Femur (tissue), 1 donor: ENCODE measurements around the gene ADIPOR2.
"Not testable (repeated sequence)": the region's sequence is repeated elsewhere in the genome, so short reads cannot be mapped to it uniquely, and the experiment has no call there.

ENCODE experiments used
- DNase-seq: peaks from one replicate; pipeline ENCODE4 v3.0.0-alpha.2; 2017

ADIPOR2 gene

GRCh38 chr12:1816730-1817348 lies 126.0 kb downstream of the ADIPOR2 start:
- DNase-seq = no peak

- not testable (repeated sequence) for DNase-seq
Measured at GRCh38 chr12:1817928-1818327, 127.1 kb downstream of the ADIPOR2 start.

- no peak for DNase-seq
Measured at GRCh38 chr12:1819050-1819449, 128.2 kb downstream of the ADIPOR2 start.

GRCh38 chr12:1819571-1819970 lies 128.7 kb downstream of the ADIPOR2 start:
- DNase-seq = no peak

GRCh38 chr12:1820191-1820895 lies 129.5 kb downstream of the ADIPOR2 start, which contains the start of gene LRTM2:
TSS of gene LRTM2 (plus strand) at chr12:1820565. CDS start at chr12:1828149, 7,584 bp downstream.
- no peak for DNase-seq

GRCh38 chr12:1820896-1821291 lies 130.0 kb downstream of the ADIPOR2 start:
- DNase-seq = no peak

- DNase-seq = no peak
Measured at GRCh38 chr12:1821805-1822204, 130.9 kb downstream of the ADIPOR2 start.

- no peak for DNase-seq
Measured at GRCh38 chr12:1822699-1823098, 131.8 kb downstream of the ADIPOR2 start.

GRCh38 chr12:1823237-1823636 lies 132.4 kb downstream of the ADIPOR2 start:
- no peak for DNase-seq

GRCh38 chr12:1825382-1826102 lies 134.7 kb downstream of the ADIPOR2 start:
- DNase-seq = no peak

- no peak for DNase-seq
Measured at GRCh38 chr12:1826401-1826800, 135.5 kb downstream of the ADIPOR2 start.

GRCh38 chr12:1826867-1827705 lies 136.2 kb downstream of the ADIPOR2 start:
- no peak for DNase-seq

- no peak for DNase-seq
Measured at GRCh38 chr12:1827826-1828805, 137.2 kb downstream of the ADIPOR2 start.

- DNase-seq = no peak
Measured at GRCh38 chr12:1828856-1829255, 138.0 kb downstream of the ADIPOR2 start.

GRCh38 chr12:1829306-1829900 lies 138.5 kb downstream of the ADIPOR2 start:
- no peak for DNase-seq

- no peak for DNase-seq
Measured at GRCh38 chr12:1830401-1830845, 139.6 kb downstream of the ADIPOR2 start.

- peak; percentile 85 for DNase-seq
Measured at GRCh38 chr12:1830981-1831963, 140.4 kb downstream of the ADIPOR2 start.

- no peak for DNase-seq
Measured at GRCh38 chr12:1832801-1833595, 142.1 kb downstream of the ADIPOR2 start.

- DNase-seq = no peak
Measured at GRCh38 chr12:1833596-1834028, 142.7 kb downstream of the ADIPOR2 start.
